ENCODE measurements around the gene ALDH2. TPM values are rescaled to one million over a fixed set of nuclear protein-coding genes. Genes with fewer than 3 reads are reported as not detected.

ALDH2 gene
- total RNA-seq, 4 donors from 2014 or later: 191 to 418 (median 305) TPM

DNA sequence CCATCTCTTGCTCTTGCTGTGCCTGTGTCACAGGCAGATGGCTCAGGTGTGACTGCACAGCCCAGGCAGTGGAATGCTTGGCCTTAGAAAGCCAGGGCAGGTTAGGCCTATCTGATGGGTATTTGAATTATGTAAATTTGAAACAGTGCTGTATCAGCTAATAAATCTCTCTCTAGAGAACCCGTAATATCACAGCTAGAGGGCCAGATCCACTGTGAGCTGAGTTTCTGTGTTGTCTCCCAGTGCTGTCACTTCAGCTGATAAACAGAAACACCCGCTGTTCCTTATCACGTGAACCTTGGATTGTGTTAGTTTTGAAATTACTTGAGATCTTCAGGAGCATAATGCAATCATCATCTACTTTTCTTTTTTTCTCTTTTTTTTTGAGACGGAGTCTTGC, 21.5 kb upstream of the ALDH2 start:
- TF ChIP-seq, protein P1, sequence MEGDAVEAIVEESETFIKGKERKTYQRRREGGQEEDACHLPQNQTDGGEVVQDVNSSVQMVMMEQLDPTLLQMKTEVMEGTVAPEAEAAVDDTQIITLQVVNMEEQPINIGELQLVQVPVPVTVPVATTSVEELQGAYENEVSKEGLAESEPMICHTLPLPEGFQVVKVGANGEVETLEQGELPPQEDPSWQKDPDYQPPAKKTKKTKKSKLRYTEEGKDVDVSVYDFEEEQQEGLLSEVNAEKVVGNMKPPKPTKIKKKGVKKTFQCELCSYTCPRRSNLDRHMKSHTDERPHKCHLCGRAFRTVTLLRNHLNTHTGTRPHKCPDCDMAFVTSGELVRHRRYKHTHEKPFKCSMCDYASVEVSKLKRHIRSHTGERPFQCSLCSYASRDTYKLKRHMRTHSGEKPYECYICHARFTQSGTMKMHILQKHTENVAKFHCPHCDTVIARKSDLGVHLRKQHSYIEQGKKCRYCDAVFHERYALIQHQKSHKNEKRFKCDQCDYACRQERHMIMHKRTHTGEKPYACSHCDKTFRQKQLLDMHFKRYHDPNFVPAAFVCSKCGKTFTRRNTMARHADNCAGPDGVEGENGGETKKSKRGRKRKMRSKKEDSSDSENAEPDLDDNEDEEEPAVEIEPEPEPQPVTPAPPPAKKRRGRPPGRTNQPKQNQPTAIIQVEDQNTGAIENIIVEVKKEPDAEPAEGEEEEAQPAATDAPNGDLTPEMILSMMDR (IDR thresholded peaks at IDR 0.05; ENCODE audit: low read depth): no peak

DNA sequence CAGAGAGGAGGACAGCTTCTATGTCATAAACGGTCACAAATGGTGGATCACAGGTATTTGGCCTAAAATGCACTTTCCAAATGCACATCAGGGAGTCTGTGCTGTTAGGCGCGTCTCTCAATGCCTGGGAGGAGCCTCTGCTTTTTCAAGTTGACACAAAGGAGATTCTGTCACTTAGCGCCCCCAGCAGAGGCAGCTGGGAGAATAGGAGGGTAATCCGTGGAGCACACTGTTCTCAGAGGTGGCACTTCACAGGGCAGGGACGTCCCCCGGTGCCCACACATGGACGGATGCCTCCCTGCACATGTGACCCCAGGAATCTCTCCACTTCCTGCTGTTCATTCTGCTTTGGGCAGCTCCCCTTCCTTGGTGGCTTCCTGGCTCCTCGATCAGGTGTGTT, 19.4 kb upstream of the ALDH2 start:
- TF ChIP-seq, protein P1 (IDR thresholded peaks at IDR 0.05; ENCODE audit: low read depth): no peak

DNA sequence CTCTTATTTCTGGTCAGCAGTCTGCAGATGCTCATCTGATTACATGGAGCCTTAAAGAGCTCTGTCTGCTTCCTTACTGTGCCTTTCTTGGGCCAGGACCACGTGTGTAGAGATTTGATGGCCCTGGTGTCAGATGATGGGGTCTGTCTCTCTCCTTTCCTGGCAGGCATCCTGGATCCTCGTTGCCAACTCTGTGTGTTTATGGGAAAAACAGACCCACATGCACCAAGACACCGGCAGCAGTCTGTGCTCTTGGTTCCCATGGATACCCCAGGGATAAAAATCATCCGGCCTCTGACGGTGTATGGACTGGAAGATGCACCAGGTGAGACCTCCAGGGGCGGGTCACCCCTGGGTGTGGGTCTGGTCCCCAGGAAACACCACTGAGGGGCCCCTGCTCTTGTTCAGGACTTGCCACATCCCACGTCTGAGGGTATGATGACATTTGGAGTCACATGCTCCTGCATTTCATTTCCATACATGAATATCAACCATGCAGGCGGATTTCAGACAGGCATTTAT, 18.5 kb upstream of the ALDH2 start:
- TF ChIP-seq, protein P1 (IDR thresholded peaks at IDR 0.05; ENCODE audit: low read depth): no peak

DNA sequence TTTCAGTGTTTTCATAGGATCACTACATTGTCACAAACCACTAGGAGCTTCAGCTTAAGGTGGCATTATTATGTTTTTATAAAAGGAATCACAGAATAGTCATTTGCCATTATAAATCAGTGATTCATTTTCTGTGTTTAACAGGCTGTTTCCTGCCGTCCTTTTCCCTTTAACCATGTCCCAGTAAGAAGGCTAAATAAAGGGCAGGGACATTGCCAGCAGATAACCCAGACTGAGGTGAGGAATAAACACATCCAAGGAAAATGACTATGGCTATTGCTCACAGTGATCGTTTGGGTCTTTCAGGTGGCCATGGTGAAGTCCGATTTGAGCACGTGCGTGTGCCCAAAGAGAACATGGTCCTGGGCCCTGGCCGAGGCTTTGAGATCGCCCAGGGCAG, 17.9 kb upstream of the ALDH2 start:
- TF ChIP-seq, protein P1 (IDR thresholded peaks at IDR 0.05; ENCODE audit: low read depth): no peak

DNA sequence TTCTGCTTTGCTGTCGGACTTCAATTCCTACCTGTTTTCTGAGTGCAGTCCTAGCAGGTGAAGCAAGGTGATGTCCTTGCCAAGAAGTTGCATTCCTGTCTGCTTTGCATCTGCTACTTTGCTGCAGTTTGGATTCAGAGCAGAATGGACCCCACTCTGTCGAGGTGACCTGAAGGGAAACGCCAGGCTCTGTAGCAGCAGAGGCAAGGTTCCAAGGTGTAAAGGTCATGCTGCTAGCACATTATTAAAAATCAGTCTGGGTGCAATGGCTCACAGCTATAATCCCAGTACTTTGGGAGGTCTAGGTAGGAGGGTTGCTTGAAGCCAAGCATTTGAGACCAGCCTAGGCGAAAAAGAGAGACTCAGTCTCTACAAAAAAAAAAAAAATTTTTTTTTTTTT, 17.3 kb upstream of the ALDH2 start:
- TF ChIP-seq, protein P1 (IDR thresholded peaks at IDR 0.05; ENCODE audit: low read depth): no peak

DNA sequence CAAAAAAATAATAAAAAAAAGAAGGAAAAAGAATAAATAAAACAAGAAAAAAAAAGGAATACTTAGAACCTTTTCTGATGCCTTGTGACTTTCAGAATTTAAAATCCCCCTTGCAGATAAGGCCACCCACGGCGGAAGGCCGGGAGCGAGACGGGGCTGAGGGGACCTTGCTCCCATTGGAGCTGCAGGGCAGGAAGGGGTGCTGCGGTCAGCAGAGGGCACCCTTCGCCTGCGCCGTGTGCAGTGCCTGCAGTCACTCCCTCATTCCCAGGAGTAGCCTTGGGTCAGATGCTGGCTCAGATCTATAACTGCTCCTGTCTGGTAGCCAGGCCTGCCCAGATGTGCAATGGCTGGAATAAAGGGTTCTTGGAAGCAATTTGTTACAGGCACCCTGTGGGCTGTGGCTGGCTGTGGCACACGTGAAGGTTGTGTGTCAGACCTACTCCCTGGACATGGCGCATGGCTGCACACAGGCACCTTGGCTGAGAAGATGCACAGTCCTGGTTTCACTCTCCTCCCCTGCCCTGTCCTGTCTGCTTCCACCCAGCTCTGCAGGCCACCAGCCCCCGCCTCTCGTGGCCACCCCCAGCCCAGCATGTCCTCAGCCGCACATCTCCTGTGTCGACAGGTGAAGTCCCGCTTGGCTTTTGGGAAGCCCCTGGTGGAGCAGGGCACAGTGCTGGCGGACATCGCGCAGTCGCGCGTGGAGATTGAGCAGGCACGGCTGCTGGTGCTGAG, 13.4 kb upstream of the ALDH2 start:
- TF ChIP-seq, protein P1 (IDR thresholded peaks at IDR 0.05; ENCODE audit: low read depth): no peak

DNA sequence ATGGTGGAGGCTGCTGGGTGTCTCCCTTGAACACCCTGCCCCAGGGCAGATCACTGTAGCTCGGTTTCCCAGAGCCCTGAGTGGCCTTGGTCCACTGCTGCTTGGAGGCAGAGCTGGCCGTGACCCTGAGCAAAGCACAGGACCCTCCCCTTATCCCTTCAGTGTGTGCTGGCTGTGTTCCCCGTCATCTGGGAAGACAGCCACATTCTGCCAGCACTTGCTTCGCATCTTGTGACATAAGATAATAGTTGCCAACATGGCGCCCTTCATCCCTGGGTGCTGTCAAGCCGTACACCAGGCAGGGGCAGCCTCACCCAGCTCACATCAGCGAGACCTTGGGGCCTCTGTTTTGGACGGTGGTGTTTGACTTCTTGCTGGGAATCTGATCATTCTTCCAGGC, 12.1 kb upstream of the ALDH2 start:
- TF ChIP-seq, protein P1 (IDR thresholded peaks at IDR 0.05; ENCODE audit: low read depth): no peak
